Measurements from ENCODE around the gene TCF7L2.
A peak's percentile ranks its signal among the peaks of the same experiment; 100 is the strongest.

Gene TCF7L2

DNA sequence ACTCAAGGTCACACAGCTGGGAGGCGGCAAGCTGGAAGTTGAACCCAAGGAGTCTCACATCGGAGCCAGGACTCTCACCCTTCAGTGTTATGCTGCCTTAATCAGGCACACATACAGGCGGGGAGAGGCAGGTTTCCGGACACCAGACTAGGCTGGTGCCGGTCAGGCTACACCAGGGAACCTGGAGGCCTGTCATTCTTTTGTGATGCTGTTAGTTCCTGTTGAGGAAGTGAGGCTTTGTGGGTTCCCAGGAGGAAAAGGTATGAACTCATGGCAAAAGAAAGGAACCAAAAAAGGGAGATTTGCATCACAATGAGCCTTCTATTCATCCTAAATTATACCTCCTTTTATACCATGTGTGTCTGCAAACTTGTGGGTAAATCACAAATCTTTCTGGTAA is 103.8 kb downstream of the TCF7L2 start:
- Histone ChIP-seq H3K4me3 (ENCODE audit: insufficient read depth in 1 of 2, low read depth in 1 of 2, low read length in 2 of 2) (no peak overlapping the region), H4K91ac (ENCODE audit: low read length) (peak overlapping the region; percentile 37), H3K79me1 (replicated peaks; ENCODE audit: low read length, poor library complexity, severe bottlenecking) (peaks cover 16% of the 10 kb centered on the region), H3K4me2 (ENCODE audit: low read length, poor library complexity, severe bottlenecking) (no peak overlapping the region), H3K4me1 (ENCODE audit: control insufficient read depth, insufficient read depth, low read depth, low read length) (peaks cover 40% of the 10 kb centered on the region), H2BK15ac (ENCODE audit: low read depth, poor library complexity, severe bottlenecking) (no peak overlapping the region), H2BK5ac (ENCODE audit: low read depth, low read length, poor library complexity, severe bottlenecking) (peak overlapping the region; percentile 45), H2BK12ac (ENCODE audit: low read length in 2 of 2) (peak overlapping the region; percentile 29 to 35), H3K27me3 (ENCODE audit: control insufficient read depth in 1 of 2, insufficient read depth in 1 of 2, low read length in 2 of 2) (no peaks in the 10 kb centered on the region), H3K23ac (ENCODE audit: low read length in 2 of 2) (peak overlapping the region in 1 of 2 experiments; percentile 87), H3K4ac (ENCODE audit: low read depth in 1 of 2, low read length in 2 of 2) (peak overlapping the region in 1 of 2 experiments; percentile 64), H3K14ac (ENCODE audit: low read length in 2 of 2) (peak overlapping the region in 1 of 2 experiments; percentile 88), H3K9ac (ENCODE audit: low read length) (peak overlapping the region; percentile 46), H2BK120ac (ENCODE audit: low read depth, low read length) (no peak overlapping the region), H3K18ac (ENCODE audit: low read depth in 1 of 2, low read length in 2 of 2) (peak overlapping the region; percentile 11 to 86), H2AK5ac (ENCODE audit: low read length, severe bottlenecking) (peak overlapping the region; percentile 75), H2AFZ (ENCODE audit: low read depth, low read length) (no peak overlapping the region), H3K36me3 (ENCODE audit: control insufficient read depth in 1 of 2, insufficient read depth in 2 of 2, low read depth in 1 of 2, low read length in 2 of 2) (peaks cover 4 to 8% of the 10 kb centered on the region in 2 experiments), H3K9me3 (ENCODE audit: control insufficient read depth, low read length) (no peaks in the 10 kb centered on the region), H3K27ac (ENCODE audit: low read length, poor library complexity, severe bottlenecking) (peak overlapping the region; percentile 78), H4K8ac (ENCODE audit: low read length) (peak overlapping the region; percentile 45)
- 28% methylated on average over 3 of the region's 5 CpGs for WGBS
- peak; percentile 41 for DNase-seq

DNA sequence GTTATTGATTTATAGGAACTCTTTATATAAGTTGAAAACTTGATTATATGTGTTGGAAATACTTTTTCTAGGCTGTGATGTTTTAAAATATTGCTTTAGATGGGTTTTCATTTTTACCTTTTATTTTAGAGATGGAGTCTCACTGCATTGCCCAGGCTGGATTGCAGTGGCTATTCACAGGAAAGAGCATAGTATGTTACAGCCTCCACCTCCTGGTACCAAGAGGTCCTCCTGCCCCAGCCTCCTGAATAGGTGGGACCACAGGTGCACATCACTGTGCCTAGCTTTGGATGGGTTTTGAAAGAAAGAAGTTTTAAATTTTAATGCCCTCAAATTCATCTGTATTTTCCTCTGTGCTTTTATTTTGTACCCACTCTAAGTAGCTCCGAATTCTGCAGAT is 105.4 kb downstream of the TCF7L2 start:
- H3K27ac ChIP-seq (ENCODE audit: low read length, poor library complexity, severe bottlenecking), result peak overlapping the region; percentile 97
- WGBS, result no CpG with 5 or more reads among the region's 1 CpG

DNA sequence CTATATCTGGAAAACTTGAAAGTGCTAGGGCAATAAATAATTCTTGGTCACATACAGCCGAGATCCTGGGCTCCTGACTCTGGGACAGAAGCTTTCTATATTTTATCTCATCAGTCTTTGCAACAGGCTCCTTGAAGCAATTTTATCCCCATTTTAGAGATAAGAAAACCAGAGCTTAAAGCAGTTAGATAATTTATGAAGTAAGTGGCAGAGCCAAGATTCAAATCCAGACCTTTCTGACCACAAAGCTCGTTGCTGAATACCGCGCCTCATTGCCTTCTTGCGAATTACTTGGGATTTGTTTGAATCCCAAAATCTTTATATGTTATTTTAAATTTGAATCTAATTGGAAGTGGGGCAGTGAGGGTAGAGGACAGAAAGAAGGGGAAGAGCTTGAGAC is 106.0 kb downstream of the TCF7L2 start:
- Histone ChIP-seq H3K36me3 (ENCODE audit: control insufficient read depth in 1 of 2, insufficient read depth in 2 of 2, low read depth in 1 of 2, low read length in 2 of 2) (peaks cover 0 to 6% of the 10 kb centered on the region in 2 experiments), H4K8ac (ENCODE audit: low read length) (no peak overlapping the region), H3K4me3 (ENCODE audit: insufficient read depth in 1 of 2, low read depth in 1 of 2, low read length in 2 of 2) (no peak overlapping the region), H2BK15ac (ENCODE audit: low read depth, poor library complexity, severe bottlenecking) (no peak overlapping the region), H3K14ac (ENCODE audit: low read length in 2 of 2) (no peak overlapping the region), H2BK120ac (ENCODE audit: low read depth, low read length) (peak overlapping the region; percentile 37), H3K4ac (ENCODE audit: low read depth in 1 of 2, low read length in 2 of 2) (no peak overlapping the region), H3K9ac (ENCODE audit: low read length) (peak overlapping the region; percentile 78), H3K27me3 (ENCODE audit: control insufficient read depth in 1 of 2, insufficient read depth in 1 of 2, low read length in 2 of 2) (no peaks in the 10 kb centered on the region), H3K4me2 (ENCODE audit: low read length, poor library complexity, severe bottlenecking) (no peak overlapping the region), H2AK5ac (ENCODE audit: low read length, severe bottlenecking) (peak overlapping the region; percentile 85), H3K9me3 (ENCODE audit: control insufficient read depth, low read length) (no peaks in the 10 kb centered on the region), H3K18ac (ENCODE audit: low read depth in 1 of 2, low read length in 2 of 2) (peak overlapping the region in 1 of 2 experiments; percentile 64), H3K23ac (ENCODE audit: low read length in 2 of 2) (no peak overlapping the region), H2BK12ac (ENCODE audit: low read length in 2 of 2) (no peak overlapping the region), H3K79me1 (replicated peaks; ENCODE audit: low read length, poor library complexity, severe bottlenecking) (peaks cover 13% of the 10 kb centered on the region), H4K91ac (ENCODE audit: low read length) (no peak overlapping the region), H3K27ac (ENCODE audit: low read length, poor library complexity, severe bottlenecking) (peak overlapping the region; percentile 97), H2AFZ (ENCODE audit: low read depth, low read length) (no peak overlapping the region), H3K4me1 (ENCODE audit: control insufficient read depth, insufficient read depth, low read depth, low read length) (peaks cover 31% of the 10 kb centered on the region), H2BK5ac (ENCODE audit: low read depth, low read length, poor library complexity, severe bottlenecking) (peak overlapping the region; percentile 91)
- WGBS, result 37% methylated on average over 5 of the region's 5 CpGs
- DNase-seq, result peak; percentile 74

More for the DNA sequence above, 105.4 kb downstream of the TCF7L2 start:
- Histone ChIP-seq H4K91ac (ENCODE audit: low read length) (peak overlapping the region; percentile 74), H3K23ac (ENCODE audit: low read length in 2 of 2) (no peak overlapping the region), H3K14ac (ENCODE audit: low read length in 2 of 2) (no peak overlapping the region), H3K4ac (ENCODE audit: low read depth in 1 of 2, low read length in 2 of 2) (peak overlapping the region in 1 of 2 experiments; percentile 76), H3K9ac (ENCODE audit: low read length) (peak overlapping the region; percentile 78), H2BK120ac (ENCODE audit: low read depth, low read length) (no peak overlapping the region), H3K4me1 (ENCODE audit: control insufficient read depth, insufficient read depth, low read depth, low read length) (peaks cover 29% of the 10 kb centered on the region), H4K8ac (ENCODE audit: low read length) (no peak overlapping the region), H3K27me3 (ENCODE audit: control insufficient read depth in 1 of 2, insufficient read depth in 1 of 2, low read length in 2 of 2) (no peaks in the 10 kb centered on the region), H3K4me3 (ENCODE audit: insufficient read depth in 1 of 2, low read depth in 1 of 2, low read length in 2 of 2) (no peak overlapping the region), H3K4me2 (ENCODE audit: low read length, poor library complexity, severe bottlenecking) (no peak overlapping the region), H3K36me3 (ENCODE audit: control insufficient read depth in 1 of 2, insufficient read depth in 2 of 2, low read depth in 1 of 2, low read length in 2 of 2) (peaks cover 4 to 5% of the 10 kb centered on the region in 2 experiments), H3K9me3 (ENCODE audit: control insufficient read depth, low read length) (no peaks in the 10 kb centered on the region), H3K18ac (ENCODE audit: low read depth in 1 of 2, low read length in 2 of 2) (peak overlapping the region in 1 of 2 experiments; percentile 73), H2BK12ac (ENCODE audit: low read length in 2 of 2) (peak overlapping the region in 1 of 2 experiments; percentile 69), H3K79me1 (replicated peaks; ENCODE audit: low read length, poor library complexity, severe bottlenecking) (peaks cover 12% of the 10 kb centered on the region), H2BK5ac (ENCODE audit: low read depth, low read length, poor library complexity, severe bottlenecking) (no peak overlapping the region), H2AFZ (ENCODE audit: low read depth, low read length) (no peak overlapping the region), H2BK15ac (ENCODE audit: low read depth, poor library complexity, severe bottlenecking) (no peak overlapping the region), H2AK5ac (ENCODE audit: low read length, severe bottlenecking) (peak overlapping the region; percentile 99)
- no peak for DNase-seq

DNA sequence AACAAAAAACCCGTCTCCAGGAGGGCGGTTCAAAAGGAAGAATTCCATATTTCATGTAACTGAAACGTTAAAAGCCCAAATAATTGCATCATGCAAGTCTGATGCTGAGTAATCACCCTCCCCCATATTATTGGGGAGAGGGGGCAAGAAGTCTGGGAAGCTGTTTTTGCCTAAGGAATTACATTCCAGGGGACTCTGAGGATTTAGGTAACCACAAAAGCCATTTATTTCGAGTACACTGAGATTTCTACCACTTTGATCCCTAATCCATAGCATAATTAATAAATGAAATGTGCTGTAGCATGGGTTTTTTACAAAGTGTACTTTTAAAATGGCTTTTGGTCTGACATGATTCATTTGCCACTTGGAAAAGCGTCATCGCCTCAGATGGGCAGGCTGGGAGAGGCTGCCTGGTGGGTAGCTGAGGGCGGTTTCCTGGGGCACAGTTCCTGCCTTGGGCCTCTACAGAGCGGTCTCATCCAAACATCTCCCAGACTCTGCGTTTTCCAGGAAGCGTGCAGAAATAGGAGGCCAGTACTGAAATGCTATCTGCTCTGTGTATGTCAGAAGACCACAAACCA is 106.5 kb downstream of the TCF7L2 start:
- no peak overlapping the region for H3K14ac ChIP-seq (ENCODE audit: low read length in 2 of 2)
- H3K9me3 ChIP-seq (ENCODE audit: control insufficient read depth, low read length), result no peaks in the 10 kb centered on the region
- H3K4ac ChIP-seq (ENCODE audit: low read depth in 1 of 2, low read length in 2 of 2), result no peak overlapping the region
- peak overlapping the region; percentile 78 for H3K9ac ChIP-seq (ENCODE audit: low read length)
- peaks cover 0 to 8% of the 10 kb centered on the region in 2 experiments for H3K36me3 ChIP-seq (ENCODE audit: control insufficient read depth in 1 of 2, insufficient read depth in 2 of 2, low read depth in 1 of 2, low read length in 2 of 2)
- peak overlapping the region; percentile 91 for H2BK5ac ChIP-seq (ENCODE audit: low read depth, low read length, poor library complexity, severe bottlenecking)
- peak overlapping the region; percentile 10 for H3K4me2 ChIP-seq (ENCODE audit: low read length, poor library complexity, severe bottlenecking)
- H3K27ac ChIP-seq (ENCODE audit: low read length, poor library complexity, severe bottlenecking), result peak overlapping the region; percentile 97
- no peak overlapping the region for H4K8ac ChIP-seq (ENCODE audit: low read length)
- no peak overlapping the region for H3K4me3 ChIP-seq (ENCODE audit: insufficient read depth in 1 of 2, low read depth in 1 of 2, low read length in 2 of 2)
- peak overlapping the region; percentile 64 to 67 for H3K18ac ChIP-seq (ENCODE audit: low read depth in 1 of 2, low read length in 2 of 2)
- H4K91ac ChIP-seq (ENCODE audit: low read length), result no peak overlapping the region
- H3K27me3 ChIP-seq (ENCODE audit: control insufficient read depth in 1 of 2, insufficient read depth in 1 of 2, low read length in 2 of 2), result no peaks in the 10 kb centered on the region
- no peak overlapping the region for H2AK5ac ChIP-seq (ENCODE audit: low read length, severe bottlenecking)
- H2BK15ac ChIP-seq (ENCODE audit: low read depth, poor library complexity, severe bottlenecking), result no peak overlapping the region
- no peak overlapping the region for H2BK12ac ChIP-seq (ENCODE audit: low read length in 2 of 2)
- WGBS, result 0% methylated on average over 3 of the region's 10 CpGs
- H2AFZ ChIP-seq (ENCODE audit: low read depth, low read length), result no peak overlapping the region
- H3K4me1 ChIP-seq (ENCODE audit: control insufficient read depth, insufficient read depth, low read depth, low read length), result peaks cover 31% of the 10 kb centered on the region
- peaks cover 16% of the 10 kb centered on the region for H3K79me1 ChIP-seq (replicated peaks; ENCODE audit: low read length, poor library complexity, severe bottlenecking)
- no peak overlapping the region for H3K23ac ChIP-seq (ENCODE audit: low read length in 2 of 2)
- peak overlapping the region; percentile 37 for H2BK120ac ChIP-seq (ENCODE audit: low read depth, low read length)
- peak; percentile 97 for DNase-seq
